ENCODE measurements around the gene LAG3. TPM values are rescaled to one million over a fixed set of nuclear protein-coding genes. Genes with fewer than 3 reads are reported as not detected.

LAG3 gene
- total RNA-seq, 2 donors from 2014 or later, result 45.6 to 206 TPM

- ATAC-seq (replicated peaks), result no peak
- Mint-ChIP-seq H3K4me3 (peak overlapping the region; percentile 10), H3K27ac (peak overlapping the region; percentile 56), H3K9me3 (no peaks in the 10 kb centered on the region), H3K36me3 (ENCODE audit: low read depth) (peaks cover 94% of the 10 kb centered on the region), H3K27me3 (no peaks in the 10 kb centered on the region), H3K4me1 (peaks cover 11% of the 10 kb centered on the region)
Measured at GRCh38 chr12:6810758-6811157, 38.4 kb downstream of the LAG3 start.

- Mint-ChIP-seq H3K9me3 (no peaks in the 10 kb centered on the region), H3K27me3 (no peaks in the 10 kb centered on the region), H3K4me1 (peaks cover 17% of the 10 kb centered on the region), H3K4me3 (no peak overlapping the region), H3K36me3 (ENCODE audit: low read depth) (peaks cover 94% of the 10 kb centered on the region), H3K27ac (no peak overlapping the region)
- ATAC-seq (replicated peaks), result no peak
Measured at GRCh38 chr12:6813363-6813762, 41.0 kb downstream of the LAG3 start.

GRCh38 chr12:6816598-6816997, 44.3 kb downstream of the LAG3 start:
- Mint-ChIP-seq H3K27ac (peak overlapping the region; percentile 37), H3K27me3 (no peaks in the 10 kb centered on the region), H3K9me3 (no peaks in the 10 kb centered on the region), H3K4me1 (peaks cover 13% of the 10 kb centered on the region), H3K36me3 (ENCODE audit: low read depth) (peaks cover 77% of the 10 kb centered on the region), H3K4me3 (no peak overlapping the region)
- ATAC-seq (replicated peaks), result no peak

GRCh38 chr12:6817098-6817497, 44.8 kb downstream of the LAG3 start:
- no peak overlapping the region for H3K4me3 Mint-ChIP-seq
- peaks cover 74% of the 10 kb centered on the region for H3K36me3 Mint-ChIP-seq (ENCODE audit: low read depth)

GRCh38 chr12:6817662-6818157, 45.4 kb downstream of the LAG3 start:
- no peak for ATAC-seq (replicated peaks)

More at GRCh38 chr12:6817098-6817497, 44.8 kb downstream of the LAG3 start:
- ATAC-seq (replicated peaks), result no peak
- Mint-ChIP-seq H3K9me3 (no peaks in the 10 kb centered on the region), H3K27ac (peak overlapping the region; percentile 37), H3K4me1 (peaks cover 13% of the 10 kb centered on the region), H3K27me3 (no peaks in the 10 kb centered on the region)

GRCh38 chr12:6818222-6818621, 45.9 kb downstream of the LAG3 start:
- peaks cover 64% of the 10 kb centered on the region for H3K36me3 Mint-ChIP-seq (ENCODE audit: low read depth)
- no peak for ATAC-seq (replicated peaks)
- H3K9me3 Mint-ChIP-seq, result no peaks in the 10 kb centered on the region
- H3K27ac Mint-ChIP-seq, result no peak overlapping the region
- peaks cover 13% of the 10 kb centered on the region for H3K4me1 Mint-ChIP-seq
- peaks cover 3% of the 10 kb centered on the region for H3K27me3 Mint-ChIP-seq
- H3K4me3 Mint-ChIP-seq, result no peak overlapping the region

More at GRCh38 chr12:6817662-6818157, 45.4 kb downstream of the LAG3 start:
- H3K4me3 Mint-ChIP-seq, result no peak overlapping the region
- H3K4me1 Mint-ChIP-seq, result peaks cover 13% of the 10 kb centered on the region
- H3K27ac Mint-ChIP-seq, result no peak overlapping the region
- peaks cover 1% of the 10 kb centered on the region for H3K27me3 Mint-ChIP-seq
- H3K9me3 Mint-ChIP-seq, result no peaks in the 10 kb centered on the region
- H3K36me3 Mint-ChIP-seq (ENCODE audit: low read depth), result peaks cover 68% of the 10 kb centered on the region

- no peak for ATAC-seq (replicated peaks)
- peaks cover 3% of the 10 kb centered on the region for H3K27me3 Mint-ChIP-seq
- no peak overlapping the region for H3K4me3 Mint-ChIP-seq
- peaks cover 13% of the 10 kb centered on the region for H3K4me1 Mint-ChIP-seq
- no peaks in the 10 kb centered on the region for H3K9me3 Mint-ChIP-seq
- H3K27ac Mint-ChIP-seq, result no peak overlapping the region
- H3K36me3 Mint-ChIP-seq (ENCODE audit: low read depth), result peaks cover 60% of the 10 kb centered on the region
Measured at GRCh38 chr12:6818645-6819044, 46.3 kb downstream of the LAG3 start.

GRCh38 chr12:6819106-6820030, 47.0 kb downstream of the LAG3 start:
- ATAC-seq (replicated peaks), result no peak
- peaks cover 13% of the 10 kb centered on the region for H3K4me1 Mint-ChIP-seq
- H3K27me3 Mint-ChIP-seq, result peaks cover 3% of the 10 kb centered on the region
- no peak overlapping the region for H3K27ac Mint-ChIP-seq
- H3K4me3 Mint-ChIP-seq, result no peak overlapping the region
- no peaks in the 10 kb centered on the region for H3K9me3 Mint-ChIP-seq
- peaks cover 53% of the 10 kb centered on the region for H3K36me3 Mint-ChIP-seq (ENCODE audit: low read depth)

- H3K9me3 Mint-ChIP-seq, result no peaks in the 10 kb centered on the region
- peaks cover 45% of the 10 kb centered on the region for H3K36me3 Mint-ChIP-seq (ENCODE audit: low read depth)
- no peak overlapping the region for H3K4me3 Mint-ChIP-seq
- no peak overlapping the region for H3K27ac Mint-ChIP-seq
- H3K4me1 Mint-ChIP-seq, result peaks cover 13% of the 10 kb centered on the region
- ATAC-seq (replicated peaks), result no peak
- peaks cover 9% of the 10 kb centered on the region for H3K27me3 Mint-ChIP-seq
Measured at GRCh38 chr12:6820166-6820565, 47.8 kb downstream of the LAG3 start.

GRCh38 chr12:6821591-6822425, 49.5 kb downstream of the LAG3 start, which contains the start of gene GPR162:
Gene GPR162 (plus strand): TSS chr12:6821821. CDS start chr12:6823899, 2,078 bp downstream.
- no peaks in the 10 kb centered on the region for H3K9me3 Mint-ChIP-seq
- H3K4me3 Mint-ChIP-seq, result peak within 1 kb of the TSS; percentile 37
- H3K4me1 Mint-ChIP-seq, result peaks cover 17% of the 10 kb centered on the region
- peak; percentile 5 for ATAC-seq (replicated peaks)
- peaks cover 13% of the 10 kb centered on the region for H3K27me3 Mint-ChIP-seq
- no peak within 1 kb of the TSS for H3K27ac Mint-ChIP-seq
- peaks cover 30% of the 10 kb centered on the region for H3K36me3 Mint-ChIP-seq (ENCODE audit: low read depth)

- Mint-ChIP-seq H3K4me3 (peak overlapping the region; percentile 37), H3K36me3 (ENCODE audit: low read depth) (peaks cover 22% of the 10 kb centered on the region), H3K9me3 (no peaks in the 10 kb centered on the region), H3K27me3 (peaks cover 17% of the 10 kb centered on the region), H3K4me1 (peaks cover 20% of the 10 kb centered on the region), H3K27ac (peak overlapping the region; percentile 31)
- ATAC-seq (replicated peaks), result no peak
Measured at GRCh38 chr12:6822426-6823135, 50.3 kb downstream of the LAG3 start.

- H3K27ac Mint-ChIP-seq, result peak overlapping the region; percentile 31
- no peak overlapping the region for H3K4me3 Mint-ChIP-seq
- H3K4me1 Mint-ChIP-seq, result peaks cover 21% of the 10 kb centered on the region
- peaks cover 22% of the 10 kb centered on the region for H3K27me3 Mint-ChIP-seq
- no peak for ATAC-seq (replicated peaks)
- H3K9me3 Mint-ChIP-seq, result no peaks in the 10 kb centered on the region
- H3K36me3 Mint-ChIP-seq (ENCODE audit: low read depth), result peaks cover 13% of the 10 kb centered on the region
Measured at GRCh38 chr12:6823182-6824084, 51.1 kb downstream of the LAG3 start.

GRCh38 chr12:6824085-6824775, 51.9 kb downstream of the LAG3 start:
- Mint-ChIP-seq H3K36me3 (ENCODE audit: low read depth) (peaks cover 5% of the 10 kb centered on the region), H3K9me3 (no peaks in the 10 kb centered on the region), H3K4me1 (peaks cover 26% of the 10 kb centered on the region), H3K27me3 (peaks cover 26% of the 10 kb centered on the region), H3K27ac (no peak overlapping the region), H3K4me3 (no peak overlapping the region)
- ATAC-seq (replicated peaks), result no peak
